ENCODE data around the gene TFEC. TPM values are rescaled to one million over a fixed set of nuclear protein-coding genes. Genes with fewer than 3 reads are reported as not detected.

The TFEC gene
- total RNA-seq, 1 experiment from 2014 or later: 0.12 TPM

DNA sequence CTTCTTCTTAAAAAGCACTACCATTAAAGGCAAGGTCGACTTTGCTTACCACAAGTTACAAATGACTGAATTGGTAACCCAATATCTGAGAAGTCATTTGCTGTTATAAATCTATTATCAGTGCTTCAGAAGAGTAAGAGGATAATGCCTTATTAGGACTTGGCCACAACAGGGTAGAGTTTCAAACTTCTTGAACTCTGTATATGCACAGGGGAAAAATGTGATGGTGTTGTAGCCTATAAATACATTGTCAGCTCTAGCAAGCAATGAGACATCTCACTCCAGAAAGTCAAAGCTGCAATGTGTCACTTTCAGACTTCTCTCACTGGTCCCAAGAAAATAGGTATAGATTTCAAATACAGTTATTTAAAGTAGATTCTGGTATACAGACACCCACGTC, 9.3 kb downstream of the TFEC start:
- no peaks in the 10 kb centered on the region for H4K20me1 ChIP-seq (ENCODE audit: insufficient read depth)
- ChIA-PET POLR2A (no interaction called here), CTCF (no interaction called here), RAD21 (ENCODE audit: low non-redundant PET in 1 of 2, low total read pairs in 2 of 2, uncharacterized antibody in 2 of 2, unreplicated experiment in 2 of 2) (no interaction called here)
- ATAC-seq (no peak), DNase-seq (ENCODE audit: low read depth, low spot score) (no peak)
- H3K9me3 ChIP-seq (ENCODE audit: control insufficient read depth in 1 of 2, insufficient read depth in 1 of 2, low read depth in 1 of 2, low read length in 2 of 2): no peaks in the 10 kb centered on the region
- no peaks in the 10 kb centered on the region for H3K4me1 ChIP-seq (ENCODE audit: control insufficient read depth in 1 of 2, insufficient read depth in 2 of 2, low read length in 2 of 2)
- intact Hi-C loops (cut with micrococcal nuclease): no loop called here
- no TSS peak for BruUV-seq (replicated peaks)
- H3K27me3 ChIP-seq (ENCODE audit: insufficient read depth, low read length): no peaks in the 10 kb centered on the region
- no peak overlapping the region for H3K4me3 ChIP-seq (replicated peaks in 1 of 2; ENCODE audit: low read depth in 1 of 2, low read length in 2 of 2)
- TF ChIP-seq, protein P1, sequence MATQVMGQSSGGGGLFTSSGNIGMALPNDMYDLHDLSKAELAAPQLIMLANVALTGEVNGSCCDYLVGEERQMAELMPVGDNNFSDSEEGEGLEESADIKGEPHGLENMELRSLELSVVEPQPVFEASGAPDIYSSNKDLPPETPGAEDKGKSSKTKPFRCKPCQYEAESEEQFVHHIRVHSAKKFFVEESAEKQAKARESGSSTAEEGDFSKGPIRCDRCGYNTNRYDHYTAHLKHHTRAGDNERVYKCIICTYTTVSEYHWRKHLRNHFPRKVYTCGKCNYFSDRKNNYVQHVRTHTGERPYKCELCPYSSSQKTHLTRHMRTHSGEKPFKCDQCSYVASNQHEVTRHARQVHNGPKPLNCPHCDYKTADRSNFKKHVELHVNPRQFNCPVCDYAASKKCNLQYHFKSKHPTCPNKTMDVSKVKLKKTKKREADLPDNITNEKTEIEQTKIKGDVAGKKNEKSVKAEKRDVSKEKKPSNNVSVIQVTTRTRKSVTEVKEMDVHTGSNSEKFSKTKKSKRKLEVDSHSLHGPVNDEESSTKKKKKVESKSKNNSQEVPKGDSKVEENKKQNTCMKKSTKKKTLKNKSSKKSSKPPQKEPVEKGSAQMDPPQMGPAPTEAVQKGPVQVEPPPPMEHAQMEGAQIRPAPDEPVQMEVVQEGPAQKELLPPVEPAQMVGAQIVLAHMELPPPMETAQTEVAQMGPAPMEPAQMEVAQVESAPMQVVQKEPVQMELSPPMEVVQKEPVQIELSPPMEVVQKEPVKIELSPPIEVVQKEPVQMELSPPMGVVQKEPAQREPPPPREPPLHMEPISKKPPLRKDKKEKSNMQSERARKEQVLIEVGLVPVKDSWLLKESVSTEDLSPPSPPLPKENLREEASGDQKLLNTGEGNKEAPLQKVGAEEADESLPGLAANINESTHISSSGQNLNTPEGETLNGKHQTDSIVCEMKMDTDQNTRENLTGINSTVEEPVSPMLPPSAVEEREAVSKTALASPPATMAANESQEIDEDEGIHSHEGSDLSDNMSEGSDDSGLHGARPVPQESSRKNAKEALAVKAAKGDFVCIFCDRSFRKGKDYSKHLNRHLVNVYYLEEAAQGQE (IDR thresholded peaks at IDR 0.05; ENCODE audit: low read depth): no peak
- TF ChIP-seq, protein P2, sequence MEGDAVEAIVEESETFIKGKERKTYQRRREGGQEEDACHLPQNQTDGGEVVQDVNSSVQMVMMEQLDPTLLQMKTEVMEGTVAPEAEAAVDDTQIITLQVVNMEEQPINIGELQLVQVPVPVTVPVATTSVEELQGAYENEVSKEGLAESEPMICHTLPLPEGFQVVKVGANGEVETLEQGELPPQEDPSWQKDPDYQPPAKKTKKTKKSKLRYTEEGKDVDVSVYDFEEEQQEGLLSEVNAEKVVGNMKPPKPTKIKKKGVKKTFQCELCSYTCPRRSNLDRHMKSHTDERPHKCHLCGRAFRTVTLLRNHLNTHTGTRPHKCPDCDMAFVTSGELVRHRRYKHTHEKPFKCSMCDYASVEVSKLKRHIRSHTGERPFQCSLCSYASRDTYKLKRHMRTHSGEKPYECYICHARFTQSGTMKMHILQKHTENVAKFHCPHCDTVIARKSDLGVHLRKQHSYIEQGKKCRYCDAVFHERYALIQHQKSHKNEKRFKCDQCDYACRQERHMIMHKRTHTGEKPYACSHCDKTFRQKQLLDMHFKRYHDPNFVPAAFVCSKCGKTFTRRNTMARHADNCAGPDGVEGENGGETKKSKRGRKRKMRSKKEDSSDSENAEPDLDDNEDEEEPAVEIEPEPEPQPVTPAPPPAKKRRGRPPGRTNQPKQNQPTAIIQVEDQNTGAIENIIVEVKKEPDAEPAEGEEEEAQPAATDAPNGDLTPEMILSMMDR (IDR thresholded peaks at IDR 0.05 in 2 of 3, conservative IDR thresholded peaks at IDR 0.05 in 1 of 3; ENCODE audit: borderline replicate concordance in 1 of 3, insufficient read depth in 1 of 3, low read depth in 2 of 3, low read length in 2 of 3): no peak
- TF ChIP-seq YY1 (IDR thresholded peaks at IDR 0.05; ENCODE audit: extremely low read depth, insufficient replicate concordance, low read depth, low read length) (no peak), ZBTB33 (IDR thresholded peaks at IDR 0.05; ENCODE audit: extremely low read depth, insufficient replicate concordance, low read length) (no peak), SIN3A (IDR thresholded peaks at IDR 0.05; ENCODE audit: low read depth) (no peak), SRF (IDR thresholded peaks at IDR 0.05; ENCODE audit: low read depth) (no peak), EZH2phosphoT487 (IDR thresholded peaks at IDR 0.05; ENCODE audit: borderline replicate concordance) (no peak), TCF7L2 (IDR thresholded peaks at IDR 0.05; ENCODE audit: borderline replicate concordance, extremely low read depth, insufficient read depth, insufficient read length) (no peak), JUND (IDR thresholded peaks at IDR 0.05) (no peak), POLR2AphosphoS5 (IDR thresholded peaks at IDR 0.05; ENCODE audit: low read depth, low read length) (no peak), SP1 (IDR thresholded peaks at IDR 0.05; ENCODE audit: low read depth) (no peak), POLR2A (IDR thresholded peaks at IDR 0.05; ENCODE audit: borderline replicate concordance, extremely low read depth, insufficient read depth, insufficient read length) (no peak), ELF1 (IDR thresholded peaks at IDR 0.05; ENCODE audit: borderline replicate concordance, low read depth) (no peak), CBX3 (IDR thresholded peaks at IDR 0.05; ENCODE audit: low read depth) (no peak), ZNF274 (IDR thresholded peaks at IDR 0.05; ENCODE audit: low read depth, low read length) (no peak), CEBPB (IDR thresholded peaks at IDR 0.05; ENCODE audit: low read depth) (no peak)
- TF ChIP-seq, protein P3, sequence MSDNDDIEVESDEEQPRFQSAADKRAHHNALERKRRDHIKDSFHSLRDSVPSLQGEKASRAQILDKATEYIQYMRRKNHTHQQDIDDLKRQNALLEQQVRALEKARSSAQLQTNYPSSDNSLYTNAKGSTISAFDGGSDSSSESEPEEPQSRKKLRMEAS (IDR thresholded peaks at IDR 0.05): no peak
- no peak overlapping the region for H3K27ac ChIP-seq (ENCODE audit: low read depth, low read length)
- H3K9me2 ChIP-seq (ENCODE audit: insufficient read depth): no peaks in the 10 kb centered on the region; the same call in 1 of the 2 replicates
- no peaks in the 10 kb centered on the region for H3K36me3 ChIP-seq (ENCODE audit: control insufficient read depth in 1 of 2, insufficient read depth in 2 of 2, low read length in 2 of 2)
- no peak overlapping the region for H3K4me2 ChIP-seq (ENCODE audit: low read length)
- no peaks in the 10 kb centered on the region for H3K79me2 ChIP-seq (ENCODE audit: insufficient read depth, low read length)
- H2AFZ ChIP-seq (ENCODE audit: low read depth, low read length, poor library complexity, severe bottlenecking): no peak overlapping the region
- no peak overlapping the region for H3K9ac ChIP-seq (ENCODE audit: low read length)

Data from HCT116 (cell line).